HG03175 (cell line): Measurements from ENCODE around the gene DDAH2.

Experiments
- ATAC-seq: cut with Tn5 transposase; IDR thresholded peaks from one replicate; pipeline ENCODE4 v1.9.1; 2021; ENCODE audit warnings: mild to moderate bottlenecking, moderate library complexity; ENCODE audit not compliant: unreplicated experiment

The DDAH2 gene, protein sequence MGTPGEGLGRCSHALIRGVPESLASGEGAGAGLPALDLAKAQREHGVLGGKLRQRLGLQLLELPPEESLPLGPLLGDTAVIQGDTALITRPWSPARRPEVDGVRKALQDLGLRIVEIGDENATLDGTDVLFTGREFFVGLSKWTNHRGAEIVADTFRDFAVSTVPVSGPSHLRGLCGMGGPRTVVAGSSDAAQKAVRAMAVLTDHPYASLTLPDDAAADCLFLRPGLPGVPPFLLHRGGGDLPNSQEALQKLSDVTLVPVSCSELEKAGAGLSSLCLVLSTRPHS

DNA sequence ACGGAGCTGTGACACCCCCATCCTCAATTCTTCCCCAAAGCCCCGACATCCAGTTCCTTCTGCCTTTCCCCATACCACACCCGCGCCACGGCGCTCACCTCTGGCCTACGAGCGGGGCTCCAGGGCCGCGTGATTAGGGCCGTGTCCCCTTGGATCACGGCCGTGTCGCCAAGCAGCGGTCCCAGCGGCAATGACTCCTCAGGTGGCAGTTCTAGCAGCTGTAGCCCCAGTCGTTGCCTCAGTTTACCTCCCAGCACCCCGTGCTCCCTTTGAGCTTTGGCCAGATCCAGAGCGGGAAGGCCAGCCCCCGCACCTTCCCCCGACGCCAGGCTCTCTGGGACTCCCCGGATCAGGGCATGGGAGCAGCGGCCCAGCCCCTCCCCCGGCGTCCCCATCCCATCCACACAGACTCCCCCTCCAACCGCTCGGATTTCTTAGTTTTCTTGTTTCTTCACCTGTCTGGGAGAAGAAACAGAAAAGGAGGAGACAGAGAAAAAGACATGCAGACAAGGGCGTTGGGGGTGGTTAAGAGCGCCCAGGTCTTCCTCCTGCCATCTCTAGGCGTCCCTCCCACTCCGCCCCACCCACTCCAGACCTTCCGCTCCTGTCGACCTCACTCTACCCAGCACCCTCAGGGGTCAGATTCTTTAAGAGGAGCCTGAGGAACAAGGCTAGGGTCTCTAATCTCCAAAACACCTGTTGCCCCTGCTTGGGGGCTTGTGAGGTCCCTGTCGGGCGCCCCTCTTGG lies at the start of gene DDAH2:
Gene DDAH2, minus strand, starts transcription at position 533 of the 748 bp plus-strand sequence. Its CDS starts 138 bp downstream, at position 395.
- ATAC-seq, result no peak

DNA sequence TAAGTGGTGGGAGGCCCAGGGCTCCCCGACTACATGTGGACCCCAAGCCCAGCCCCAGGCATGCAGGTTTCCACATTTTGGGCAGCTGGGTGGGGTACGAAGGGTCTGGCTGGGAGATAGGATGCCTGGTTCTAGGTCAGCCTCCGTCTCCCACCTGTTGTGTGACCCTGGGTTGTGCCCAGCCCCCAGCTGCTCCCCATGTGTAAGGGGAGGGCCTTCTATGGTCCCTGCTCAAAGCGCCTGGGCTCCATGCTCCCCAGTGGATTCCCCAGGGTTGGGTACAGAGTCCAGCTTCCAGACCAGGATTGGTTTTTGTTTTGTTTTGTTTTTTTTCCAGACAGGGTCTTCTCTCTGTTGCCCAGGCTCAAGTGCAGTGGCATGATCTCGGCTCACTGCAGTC lies 49.1 kb upstream of the DDAH2 start:
- no peak for ATAC-seq

DNA sequence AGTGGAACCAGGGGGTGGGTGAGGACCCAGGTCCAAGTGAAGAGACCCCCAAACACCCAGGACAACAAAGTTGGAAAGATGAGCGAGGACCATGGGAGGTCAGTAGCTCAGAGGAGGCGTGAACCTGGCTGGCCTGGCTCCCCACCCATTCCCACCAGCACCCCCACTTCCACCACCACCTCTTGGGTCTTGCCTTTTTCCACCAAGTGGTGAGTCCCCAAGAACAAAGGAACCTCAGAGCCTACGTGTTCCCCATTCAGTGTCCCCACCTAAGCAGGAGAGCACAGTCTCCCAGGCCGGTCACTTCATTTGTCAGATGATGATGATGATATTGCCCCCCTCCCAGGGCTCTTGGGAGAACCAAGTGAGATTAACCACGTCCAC lies 48.6 kb upstream of the DDAH2 start:
- ATAC-seq, result no peak

DNA sequence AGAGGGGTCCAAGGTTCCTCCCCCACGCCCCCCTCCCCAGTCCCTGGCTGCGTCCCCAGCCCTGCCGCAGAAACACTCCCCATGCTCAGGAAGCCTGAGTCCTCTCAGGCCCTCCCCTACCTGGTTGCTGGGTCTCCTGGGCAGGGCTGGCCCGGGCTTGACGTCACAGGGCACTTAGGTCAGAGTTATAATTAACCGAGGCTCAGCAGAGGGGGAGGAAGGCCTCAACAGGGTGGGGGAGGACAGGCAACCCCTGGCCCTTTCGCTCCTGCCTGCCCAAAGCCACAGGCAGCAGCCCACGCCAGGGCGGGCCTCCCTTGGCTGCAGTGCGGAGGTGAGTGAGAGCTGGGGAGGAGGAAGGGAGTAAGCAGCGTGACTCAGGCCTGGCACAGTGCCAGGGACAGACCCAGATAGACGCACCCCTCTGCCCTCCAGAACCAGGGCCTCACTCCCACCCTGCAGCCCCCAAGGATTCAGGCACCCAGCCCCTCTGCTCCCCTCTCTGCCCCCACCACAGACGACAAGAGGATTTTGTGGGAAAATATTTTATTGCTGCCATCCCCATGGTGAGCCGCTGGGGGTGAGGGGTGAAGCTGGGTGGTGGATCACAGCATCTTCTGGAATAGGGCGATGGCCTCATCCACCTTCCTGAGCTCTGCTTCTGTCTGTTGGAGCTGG lies 48.0 kb upstream of the DDAH2 start, which contains the start of gene VWA7:
Gene VWA7, minus strand, starts transcription at position 340 of the 678 bp plus-strand sequence. CDS start 549 bp downstream, outside the sequence.
- peak; percentile 53 for ATAC-seq

DNA sequence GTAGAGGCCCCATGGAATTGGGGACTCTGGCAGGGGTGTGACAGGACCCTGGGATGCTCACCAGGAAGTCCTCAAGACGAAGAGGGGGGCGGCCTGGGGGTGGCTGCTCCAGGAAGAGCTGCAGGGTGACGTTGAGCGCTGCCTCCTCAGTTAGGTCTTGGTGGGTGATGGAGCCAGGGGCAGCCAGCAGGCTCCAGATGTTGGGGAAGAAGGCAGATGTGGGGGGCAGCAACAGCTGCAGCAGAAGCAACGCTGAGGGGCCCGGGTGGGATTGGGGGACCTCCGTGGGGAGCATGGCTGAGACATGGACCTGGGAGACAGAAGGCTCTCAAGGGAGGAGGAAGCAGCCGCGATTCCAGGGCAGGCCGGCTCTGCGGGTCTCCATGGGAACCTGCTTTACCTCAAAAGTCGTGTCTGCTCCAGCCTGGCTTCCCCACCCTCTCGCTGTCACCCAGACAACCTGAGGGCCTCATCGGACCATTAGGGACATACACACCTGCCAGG lies 47.4 kb upstream of the DDAH2 start:
- ATAC-seq, result no peak

DNA sequence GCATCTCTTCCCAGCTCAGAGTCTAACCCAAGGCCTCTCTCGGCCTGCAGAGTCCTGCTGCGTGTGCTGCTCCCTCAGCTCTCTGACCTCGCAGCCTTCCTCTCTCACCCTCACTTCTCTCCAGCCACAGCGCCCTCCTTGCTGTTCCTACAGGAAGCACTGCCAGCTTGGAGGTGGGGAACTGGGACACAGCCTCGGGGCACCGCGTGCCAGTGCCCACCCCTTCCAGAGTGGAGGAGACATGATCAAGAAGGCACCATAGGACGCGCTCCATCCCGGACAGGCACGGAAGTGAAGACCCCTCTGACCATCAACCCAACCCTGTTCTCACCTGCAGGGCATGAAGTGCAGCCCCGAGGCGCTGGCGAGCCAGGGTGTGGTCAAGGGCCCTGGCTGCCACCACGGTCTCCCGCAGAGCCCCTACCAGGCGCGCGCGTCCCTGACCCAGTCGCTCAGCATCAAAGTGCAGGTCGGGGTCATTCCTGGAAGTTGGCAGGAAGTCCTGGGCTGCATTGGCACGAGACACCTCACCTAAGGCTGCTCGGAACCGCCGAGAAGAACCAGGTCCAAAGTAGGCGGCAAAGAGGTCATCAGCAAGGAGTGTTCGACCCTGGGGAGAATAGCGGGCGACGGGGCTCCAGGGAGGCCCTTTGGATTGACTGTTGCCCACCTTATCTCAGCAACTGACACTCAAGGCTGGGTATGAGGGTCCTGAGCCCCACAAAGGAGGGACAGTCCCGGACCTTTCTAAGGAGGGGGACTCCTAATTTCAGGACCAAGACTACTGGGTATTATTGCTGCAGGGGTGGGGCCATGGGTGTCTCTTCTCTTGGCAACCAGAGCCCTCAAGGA lies 46.8 kb upstream of the DDAH2 start:
- ATAC-seq, result no peak

DNA sequence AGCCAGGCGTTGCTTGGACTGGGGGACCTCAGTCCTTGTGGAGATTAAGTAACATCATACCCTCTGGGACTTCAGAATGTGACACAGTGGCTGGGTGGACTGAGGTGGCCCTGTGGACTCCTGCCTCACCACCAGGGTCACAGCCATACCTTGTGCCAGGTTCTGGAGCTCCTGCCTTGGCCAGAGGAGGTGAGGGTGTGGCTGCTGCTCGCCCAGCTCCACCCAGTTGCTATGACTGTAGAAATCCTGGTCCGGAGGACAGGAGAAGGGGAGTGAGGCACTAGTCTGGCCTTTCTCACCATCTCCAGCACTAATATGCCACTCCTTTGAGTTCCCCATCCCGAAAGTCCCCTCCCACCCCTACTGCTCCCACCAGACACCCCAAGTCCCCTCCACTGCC lies 46.1 kb upstream of the DDAH2 start:
- ATAC-seq, result no peak

DNA sequence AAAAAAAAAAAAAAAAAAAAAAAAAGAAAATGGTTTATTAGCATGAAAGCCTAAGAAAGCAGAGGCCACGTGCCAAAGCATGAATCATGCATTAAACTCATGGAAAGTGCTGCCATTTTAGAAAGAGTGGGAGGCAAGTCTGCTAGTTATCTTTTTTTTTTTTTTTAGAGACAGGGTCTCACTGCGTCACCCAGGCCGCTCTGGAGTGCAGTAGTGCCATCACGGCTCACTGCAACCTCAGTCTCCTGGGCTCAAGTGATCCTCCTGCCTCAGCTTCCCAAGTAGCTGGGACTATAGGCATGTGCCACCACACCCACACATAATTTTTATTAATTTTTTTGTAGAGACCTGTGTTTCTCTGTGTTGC lies 42.9 kb upstream of the DDAH2 start:
- no peak for ATAC-seq

DNA sequence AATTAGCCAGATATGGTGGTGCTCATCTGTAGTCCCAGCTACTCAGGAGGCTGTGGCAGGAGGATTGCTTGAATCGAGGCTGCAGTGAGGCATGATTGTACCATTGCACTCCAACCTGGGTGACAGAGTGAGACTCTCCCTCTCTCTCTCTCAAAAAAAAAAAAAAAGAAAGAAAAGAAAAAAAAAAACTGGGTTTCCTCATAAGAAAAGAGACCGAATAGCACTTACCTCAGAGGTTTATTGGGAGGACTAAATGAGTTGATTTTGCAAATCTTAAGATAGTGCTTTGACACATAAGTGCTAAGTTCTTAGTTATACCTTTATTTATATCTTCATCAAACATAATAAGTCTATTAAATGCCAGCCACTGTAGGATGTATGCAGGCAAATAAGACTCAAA lies 41.8 kb upstream of the DDAH2 start:
- ATAC-seq, result no peak

DNA sequence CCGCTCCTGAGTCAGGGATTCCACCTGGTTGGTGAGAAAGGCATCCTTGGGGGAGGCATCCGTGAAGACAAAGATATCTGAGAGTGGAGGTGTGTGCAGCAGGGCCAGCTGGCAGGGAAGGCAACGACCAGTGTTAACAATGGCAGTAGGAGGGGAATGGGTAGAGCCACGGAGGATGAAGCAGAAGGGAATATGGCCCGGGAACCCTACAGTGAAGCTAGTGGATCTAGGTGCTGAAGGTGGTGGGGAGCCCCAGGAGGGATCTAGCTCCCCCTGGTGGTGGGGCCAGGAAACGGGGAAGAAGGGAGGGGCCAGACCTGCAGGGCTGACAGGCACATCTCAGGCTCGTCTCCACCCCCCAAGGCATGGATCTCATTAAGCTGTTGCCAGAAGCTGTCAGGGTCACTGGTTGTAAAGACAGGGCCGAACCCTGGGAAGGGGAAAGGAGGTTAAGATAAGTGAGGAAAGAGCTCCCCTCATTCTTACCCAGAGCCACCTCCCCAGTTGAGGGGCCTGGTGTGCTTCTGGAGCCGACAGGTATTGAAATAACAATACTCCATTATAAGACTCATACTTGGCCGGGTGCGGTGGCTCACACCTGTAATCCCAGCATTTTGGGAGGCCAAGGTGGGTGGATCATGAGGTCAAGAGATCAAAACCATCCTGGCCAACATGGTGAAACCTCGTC lies 40.7 kb upstream of the DDAH2 start:
- no peak for ATAC-seq

DNA sequence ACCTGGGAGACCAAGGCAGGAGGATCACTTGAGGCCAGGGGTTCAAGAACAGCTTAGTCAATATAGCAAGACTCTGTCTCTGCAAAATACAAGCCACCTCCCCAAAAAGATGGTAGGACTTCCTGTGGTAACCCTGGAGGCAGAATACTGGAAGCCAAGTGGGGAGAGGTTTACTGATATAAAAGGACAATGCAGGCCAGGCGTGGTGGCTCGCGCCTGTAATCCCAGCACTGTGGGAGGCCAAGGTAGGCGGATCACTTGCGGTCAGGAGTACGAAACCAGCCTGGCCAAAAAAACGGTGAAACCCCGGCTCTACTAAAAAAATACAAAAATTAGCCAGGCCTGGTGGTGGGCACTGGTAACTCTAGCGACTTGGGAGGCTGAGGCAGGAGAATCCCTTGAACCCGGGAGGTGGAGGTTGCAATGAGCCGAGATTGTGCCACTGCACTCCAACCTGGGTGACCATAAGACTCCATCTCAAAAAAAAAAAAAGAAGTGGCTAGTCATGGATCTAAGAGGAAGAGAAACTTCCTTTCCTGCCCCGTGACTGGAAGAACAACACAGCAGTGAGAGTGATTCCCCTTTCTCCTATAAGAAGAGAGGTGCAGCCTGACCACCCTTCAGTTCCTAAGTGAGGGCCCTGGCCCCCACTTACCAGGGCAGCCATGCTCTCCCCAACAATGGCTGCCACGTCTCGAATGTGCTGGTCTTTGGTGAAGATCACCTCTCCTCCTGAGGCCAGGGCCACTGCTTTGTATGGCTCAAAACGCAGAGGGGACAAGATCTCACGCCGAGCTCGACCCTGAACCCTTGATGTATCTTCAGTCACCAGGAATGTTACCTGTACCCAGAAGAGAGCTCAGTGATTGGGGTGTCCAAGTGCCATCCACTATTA lies 39.5 kb upstream of the DDAH2 start:
- no peak for ATAC-seq

DNA sequence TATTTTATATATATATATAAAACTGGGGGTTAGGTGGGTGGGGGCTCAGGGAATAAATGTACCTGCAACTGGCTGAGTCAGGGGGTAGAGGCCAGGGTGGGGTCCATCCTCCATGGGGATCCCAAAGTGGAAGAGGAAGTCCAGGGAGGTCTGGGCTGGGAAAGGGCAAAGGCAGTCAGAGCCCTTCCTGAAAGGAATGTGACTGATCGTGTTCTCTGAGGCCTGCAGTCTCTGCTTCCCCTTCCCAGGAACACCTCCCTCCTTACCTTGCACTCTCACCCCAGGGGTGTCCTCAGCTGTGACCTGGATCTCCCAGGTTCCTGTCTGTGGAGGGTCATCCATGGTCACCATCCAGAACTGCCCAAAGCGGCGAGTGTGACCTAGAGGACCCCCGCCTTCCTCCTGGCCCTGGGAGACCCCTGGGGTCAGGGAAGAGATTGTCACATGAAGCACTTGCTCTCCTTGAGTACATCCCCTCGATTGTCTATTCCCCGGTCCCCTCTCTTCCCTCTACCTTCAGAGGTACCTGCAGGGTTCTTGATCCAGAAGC lies 38.1 kb upstream of the DDAH2 start:
- no peak for ATAC-seq

DNA sequence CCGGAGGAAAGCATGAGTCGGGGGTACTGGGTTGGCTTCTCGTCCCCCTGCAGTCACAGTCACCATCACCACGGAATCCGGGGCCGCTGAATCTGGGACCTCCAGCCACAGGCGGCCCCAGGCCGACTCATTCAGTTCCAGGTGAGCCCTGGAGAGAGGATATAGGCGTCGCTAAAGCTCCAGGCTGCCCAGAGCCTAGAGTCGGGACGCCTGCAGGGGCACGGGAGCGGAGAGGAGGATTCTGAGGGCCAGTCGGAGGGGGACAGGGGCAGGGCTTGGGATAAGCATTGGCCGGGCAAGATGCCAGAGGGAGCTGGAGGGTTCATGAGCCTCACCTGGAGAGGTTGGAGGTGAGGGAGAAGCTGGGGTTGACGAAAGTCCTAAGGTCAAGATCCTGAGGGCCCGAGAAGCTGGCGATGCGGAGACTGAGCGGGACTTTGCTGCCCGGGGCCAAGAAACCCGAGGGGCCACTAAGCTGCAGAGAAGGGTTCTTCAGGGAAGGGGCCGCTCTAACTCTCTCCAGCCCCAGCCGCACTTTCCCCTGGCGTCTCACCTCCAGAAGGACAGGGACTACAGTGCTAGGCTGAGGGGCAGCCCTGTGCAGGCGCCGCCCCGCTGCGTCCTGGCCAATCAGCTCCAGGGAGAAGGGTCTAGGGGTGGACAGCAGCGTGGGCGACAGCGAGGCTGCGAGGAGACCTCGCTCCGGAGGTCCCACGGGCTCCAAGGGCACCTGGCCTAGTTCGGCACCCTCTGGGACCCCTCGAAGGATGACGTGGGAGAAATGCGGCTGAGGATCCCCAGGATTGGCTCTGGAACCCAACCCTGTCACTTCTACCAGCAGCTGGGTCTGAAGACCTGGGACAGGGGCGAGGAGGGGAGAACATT lies 37.1 kb upstream of the DDAH2 start:
- ATAC-seq, result no peak

DNA sequence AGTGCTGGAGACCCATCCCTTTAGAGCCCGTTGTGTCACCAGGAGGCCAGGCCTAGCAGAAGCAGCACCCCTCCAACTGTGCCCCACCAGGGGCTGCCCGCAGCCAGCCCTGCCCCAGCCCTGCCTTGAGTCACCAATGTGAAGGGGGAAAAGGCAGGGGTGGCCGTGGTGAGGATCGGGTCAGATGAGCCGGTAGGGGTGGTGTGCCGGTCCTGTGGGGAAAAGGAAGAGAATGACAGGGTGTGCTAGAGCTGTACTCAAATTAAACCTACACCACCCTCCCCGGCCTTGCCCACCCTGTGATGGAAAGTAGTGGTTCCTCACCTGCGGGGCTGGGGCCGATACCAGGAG lies 36.4 kb upstream of the DDAH2 start:
- no peak for ATAC-seq

DNA sequence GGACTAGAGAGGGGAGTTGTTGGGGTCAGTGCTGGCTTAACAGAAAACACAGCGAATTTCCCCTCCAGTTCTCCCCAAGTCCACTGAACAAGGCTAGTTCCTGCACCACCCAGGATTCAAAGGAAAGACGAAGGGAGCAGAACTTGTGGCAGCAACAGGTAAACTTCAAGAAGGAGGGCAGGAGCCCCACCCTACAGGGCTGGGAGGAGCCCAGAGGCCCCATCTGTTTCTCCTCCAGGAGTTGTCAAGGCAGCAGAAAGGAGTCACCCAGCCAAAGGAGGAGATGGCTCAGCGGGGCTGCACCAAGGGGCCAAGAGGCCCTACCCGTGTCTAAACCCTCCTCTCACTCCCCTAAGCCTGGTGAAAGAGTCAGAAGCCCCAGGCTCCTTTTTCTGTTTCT lies 35.1 kb upstream of the DDAH2 start:
- no peak for ATAC-seq

DNA sequence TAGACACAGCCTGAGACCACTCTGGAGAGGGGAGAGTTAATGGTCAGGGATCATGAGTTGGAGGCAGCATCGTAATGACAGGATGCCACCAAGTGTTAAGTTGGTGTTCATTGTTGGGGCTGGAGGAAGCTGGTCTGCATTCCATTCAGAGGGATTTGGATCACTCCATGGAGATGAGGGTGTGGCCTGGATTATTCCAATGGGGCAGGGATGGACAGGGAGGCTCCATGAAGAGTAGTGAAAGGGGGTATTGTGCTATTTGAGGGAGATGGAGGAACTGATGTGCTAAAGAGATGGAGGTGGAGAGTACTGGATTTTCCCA lies 34.5 kb upstream of the DDAH2 start:
- ATAC-seq, result no peak

DNA sequence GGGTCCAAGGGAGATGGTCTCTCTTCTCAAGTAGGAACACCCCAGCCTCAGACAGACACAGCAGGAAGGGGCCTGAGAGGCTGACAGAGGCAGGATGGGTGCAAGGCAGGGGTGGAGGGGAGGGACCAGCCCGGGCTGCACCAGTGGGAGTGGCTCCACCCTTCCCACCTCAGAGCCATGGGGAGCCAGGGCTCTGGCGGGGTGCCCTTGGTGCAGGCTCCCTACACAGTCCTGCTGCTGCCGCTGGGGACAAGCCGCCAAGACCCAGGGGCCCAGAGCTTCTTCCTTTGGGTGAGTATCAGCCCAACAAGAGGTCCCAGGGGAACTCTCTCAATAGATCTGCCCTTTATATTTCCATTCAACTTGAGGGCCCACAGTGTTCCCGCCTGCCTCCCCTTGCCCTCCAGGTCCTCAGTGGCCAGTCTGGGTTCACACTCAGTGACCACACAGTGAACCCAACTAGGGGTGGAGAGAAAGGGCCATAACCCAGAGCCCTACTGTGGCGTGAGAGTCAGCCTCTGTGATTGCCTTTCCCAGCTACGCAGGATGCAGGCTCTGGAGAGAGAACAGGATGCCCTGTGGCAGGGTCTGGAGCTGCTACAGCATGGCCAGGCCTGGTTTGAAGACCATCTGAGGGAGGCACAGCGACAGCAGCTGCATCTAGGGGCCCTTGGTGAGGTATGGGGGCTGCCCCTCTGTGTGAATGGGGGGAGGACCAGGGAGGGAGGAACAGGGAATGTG lies 33.9 kb upstream of the DDAH2 start:
- ATAC-seq, result no peak

DNA sequence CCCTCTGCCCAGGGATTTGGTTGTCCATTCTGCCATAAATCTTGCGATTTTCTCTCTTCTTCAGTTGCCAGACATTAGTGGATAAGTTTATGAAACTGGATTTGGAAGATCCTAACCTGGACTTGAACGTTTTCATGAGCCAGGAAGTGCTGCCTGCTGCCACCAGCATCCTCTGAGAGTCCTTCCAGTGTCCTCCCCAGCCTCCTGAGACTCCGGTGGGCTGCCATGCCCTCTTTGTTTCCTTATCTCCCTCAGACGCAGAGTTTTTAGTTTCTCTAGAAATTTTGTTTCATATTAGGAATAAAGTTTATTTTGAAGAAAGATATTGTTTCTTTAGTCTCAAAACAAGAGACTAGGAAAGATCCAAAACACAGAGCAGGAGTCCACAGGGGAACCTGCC lies 33.3 kb upstream of the DDAH2 start, which contains the start of gene SAPCD1:
Gene SAPCD1, plus strand, starts transcription at position 301 of the 400 bp plus-strand sequence. CDS start 399 bp downstream, outside the sequence.
- ATAC-seq, result no peak
